Smooth muscle cell (in vitro differentiated cells): ENCODE data around the gene TRPM3. TPM values are rescaled to one million over a fixed set of nuclear protein-coding genes. Genes with fewer than 3 reads are reported as not detected.

Experiments
- DNase-seq: peaks from one replicate; lab custom pipeline; 2025; ENCODE audit not compliant: unreplicated experiment; lab: John Stamatoyannopoulos, UW
- H2AFZ ChIP-seq: fragments of 200-600 bp; sonication (generic); 2 replicates; pipeline ENCODE4 v1.6.0; 2016; ENCODE audit warnings: antibody characterized with exemption, low read depth, mild to moderate bottlenecking
- H3F3A ChIP-seq: fragments of 200-600 bp; sonication (generic); 2 replicates; pipeline ENCODE4 v1.6.0; 2017; ENCODE audit warnings: antibody characterized with exemption, low read depth
- H3K27ac ChIP-seq: fragments of 200-600 bp; sonication (generic); 2 replicates; pipeline ENCODE4 v1.5.1; 2016; ENCODE audit warnings: low read depth, mild to moderate bottlenecking
- H3K27me3 ChIP-seq: fragments of 200-600 bp; sonication (generic); 2 replicates; pipeline ENCODE4 v1.6.1; 2016; ENCODE audit warnings: low read depth, mild to moderate bottlenecking
- H3K36me3 ChIP-seq: fragments of 200-600 bp; sonication (generic); 2 replicates; pipeline ENCODE4 v1.5.1; 2016; ENCODE audit warnings: low read depth
- H3K4me1 ChIP-seq: fragments of 200-600 bp; sonication (generic); 2 replicates; pipeline ENCODE4 v1.5.1; 2016; ENCODE audit warnings: low read depth
- H3K4me2 ChIP-seq: fragments of 200-600 bp; sonication (generic); 2 replicates; pipeline ENCODE4 v1.6.0; 2016; ENCODE audit warnings: mild to moderate bottlenecking
- H3K4me3 ChIP-seq: fragments of 200-600 bp; sonication (generic); 2 replicates; pipeline ENCODE4 v1.5.1; 2016; ENCODE audit warnings: mild to moderate bottlenecking
- H3K79me2 ChIP-seq: fragments of 200-600 bp; sonication (generic); 2 replicates; pipeline ENCODE4 v1.6.0; 2016; ENCODE audit warnings: low read depth, mild to moderate bottlenecking
- H3K9ac ChIP-seq: fragments of 200-600 bp; sonication (generic); 2 replicates; pipeline ENCODE4 v1.6.0; 2016; ENCODE audit warnings: low read depth
- H3K9me3 ChIP-seq: fragments of 200-600 bp; sonication (generic); replicated peaks from 2 replicates; pipeline ENCODE4 v1.5.1; 2016; ENCODE audit warnings: low read depth
- H4K20me1 ChIP-seq: fragments of 200-600 bp; sonication (generic); 2 replicates; pipeline ENCODE4 v1.6.0; 2016; ENCODE audit warnings: low read depth
- CTCF ChIP-seq: fragments of 200-600 bp; sonication (generic); IDR thresholded peaks from 2 replicates; pipeline ENCODE4 v1.5.1; 2017; ENCODE audit warnings: borderline replicate concordance, mild to moderate bottlenecking, antibody characterized with exemption; ENCODE audit not compliant: insufficient read depth, poor library complexity, severe bottlenecking
- WGBS: methylation state at CpG from one replicate; pipeline ENCODE4 v1.1.7; 2016; ENCODE audit warnings: low lambda C conversion rate; 5-methylcytosine and 5-hydroxymethylcytosine counted together
- polyA plus RNA-seq: library from polyadenylated mRNA; unstranded; fragments of >200 nt; fragmentation: Nextera tagmentation; extraction: Ambion mirVana; gene quantifications from 2 replicates; pipeline ENCODE4 v1.2.1, GENCODE V29; 2016
- total RNA-seq: library from RNA; depleted of rRNA; stranded (reverse); fragments of >200 nt; gene quantifications from 2 replicates; pipeline ENCODE4 v1.2.3, GENCODE V29; 2014

Gene TRPM3
- total and polyA plus RNA-seq, 2 experiments from 2014 or later: not detected

DNA sequence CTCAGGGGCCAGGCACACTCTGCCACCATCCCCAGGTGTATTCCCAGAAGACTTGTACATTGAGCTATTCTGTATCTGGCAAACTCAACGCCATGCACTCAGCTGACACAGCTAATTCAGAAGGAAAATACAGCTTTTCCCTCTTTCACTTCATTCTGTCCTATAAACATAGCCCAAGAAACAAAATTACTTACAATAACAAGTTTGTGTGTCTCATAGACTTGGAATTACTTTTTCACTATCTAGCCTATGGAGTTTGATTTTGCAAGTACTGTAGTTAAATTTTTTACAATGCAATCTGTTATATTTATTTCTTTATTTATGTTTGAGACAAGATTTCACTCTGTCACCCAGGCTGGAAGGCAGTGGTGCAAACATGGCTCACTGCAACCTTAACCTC lies 581.9 kb downstream of the TRPM3 start:
- Histone ChIP-seq H3K36me3 (no peaks in the 10 kb centered on the region), H3K27ac (no peak overlapping the region), H3K27me3 (no peaks in the 10 kb centered on the region), H3K9ac (no peak overlapping the region), H3K4me3 (no peak overlapping the region), H3F3A (no peaks in the 10 kb centered on the region), H3K4me1 (no peaks in the 10 kb centered on the region), H3K79me2 (no peaks in the 10 kb centered on the region), H3K9me3 (no peaks in the 10 kb centered on the region), H2AFZ (no peak overlapping the region), H4K20me1 (no peaks in the 10 kb centered on the region), H3K4me2 (no peak overlapping the region)
- DNase-seq: no peak
- 77% methylated on average over 1 of the region's 1 CpG for WGBS
- no peak for TF ChIP-seq CTCF

- H3F3A ChIP-seq: no peaks in the 10 kb centered on the region
- no peaks in the 10 kb centered on the region for H3K27me3 ChIP-seq
- H3K9me3 ChIP-seq: no peaks in the 10 kb centered on the region
- no peak overlapping the region for H3K4me2 ChIP-seq
- H3K36me3 ChIP-seq: no peaks in the 10 kb centered on the region
- H2AFZ ChIP-seq: no peak overlapping the region
- no peaks in the 10 kb centered on the region for H4K20me1 ChIP-seq
- H3K79me2 ChIP-seq: no peaks in the 10 kb centered on the region
- H3K4me1 ChIP-seq: no peaks in the 10 kb centered on the region
- no peak overlapping the region for H3K27ac ChIP-seq
- no peak overlapping the region for H3K9ac ChIP-seq
- TF ChIP-seq CTCF: no peak
- H3K4me3 ChIP-seq: no peak overlapping the region
- DNase-seq: no peak
- WGBS: 83% methylated on average over 1 of the region's 1 CpG
Observed at GRCh38 chr9:70539001-70539400, 582.4 kb downstream of the TRPM3 start.

DNA sequence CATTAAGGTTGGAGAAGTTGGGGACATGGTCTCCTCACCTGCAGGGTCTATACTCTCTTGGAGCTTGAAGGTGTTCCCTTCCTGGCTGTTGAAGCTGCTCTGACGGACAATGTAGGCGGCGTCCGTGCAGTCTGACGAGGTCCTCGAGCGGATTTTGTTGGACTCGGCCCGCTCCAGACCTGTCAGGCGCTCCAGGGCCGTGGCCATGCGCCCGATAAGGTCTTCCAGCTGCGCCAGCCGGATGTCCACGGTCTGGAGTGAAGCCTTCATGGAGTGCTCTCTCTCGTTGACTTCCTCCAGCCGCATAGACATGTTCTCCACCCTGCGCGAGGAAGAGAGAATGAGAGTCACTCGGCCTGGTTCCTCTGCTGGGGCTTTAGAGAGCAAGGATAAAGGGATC lies 584.3 kb downstream of the TRPM3 start:
- Histone ChIP-seq H3K36me3 (no peaks in the 10 kb centered on the region), H3K27ac (no peak overlapping the region), H3K4me3 (no peak overlapping the region), H2AFZ (no peak overlapping the region), H3K4me2 (no peak overlapping the region), H3K9ac (no peak overlapping the region), H3K79me2 (no peaks in the 10 kb centered on the region), H4K20me1 (no peaks in the 10 kb centered on the region), H3K27me3 (no peaks in the 10 kb centered on the region), H3F3A (no peaks in the 10 kb centered on the region), H3K4me1 (no peaks in the 10 kb centered on the region), H3K9me3 (no peaks in the 10 kb centered on the region)
- 96% methylated on average over 21 of the region's 21 CpGs for WGBS
- TF ChIP-seq CTCF: no peak
- no peak for DNase-seq

DNA sequence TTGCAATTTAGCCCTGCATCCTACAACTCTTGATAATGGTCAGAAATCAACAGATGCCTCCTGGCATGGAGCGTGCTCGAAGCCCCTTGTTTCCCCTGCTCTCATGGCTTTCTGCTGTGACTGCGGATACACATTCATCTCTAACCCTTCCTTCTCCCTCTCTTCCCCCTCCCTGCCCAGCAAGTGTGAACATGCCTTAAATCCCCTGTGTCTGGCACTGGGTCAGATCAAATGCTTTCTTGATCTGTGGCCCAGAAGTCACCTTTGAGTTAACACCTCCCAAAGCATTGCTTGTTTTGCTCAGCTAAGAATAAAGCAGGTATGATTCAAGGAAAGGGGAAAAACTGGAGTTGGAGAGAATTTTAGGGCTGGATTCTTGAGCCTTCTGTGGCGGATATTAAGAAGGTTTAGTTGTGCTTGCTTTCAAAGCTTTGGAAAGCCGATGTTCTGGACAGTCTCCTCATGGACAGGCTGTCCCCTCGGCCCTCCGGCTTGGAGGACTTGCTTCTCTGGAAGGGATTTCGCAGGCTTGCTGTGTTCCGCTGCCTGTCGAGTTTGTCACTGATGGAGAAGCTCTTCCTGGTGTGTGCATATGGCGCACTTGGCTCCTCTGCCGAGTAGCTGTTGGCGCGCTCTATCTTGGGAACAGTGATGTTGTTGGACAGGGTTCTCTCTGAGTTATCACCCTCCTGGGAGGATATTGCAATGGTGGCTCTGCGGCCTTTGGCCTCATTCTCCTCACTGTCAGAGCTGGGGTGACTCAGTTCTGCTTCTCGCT lies 585.7 kb downstream of the TRPM3 start:
- no peaks in the 10 kb centered on the region for H3K9me3 ChIP-seq
- no peaks in the 10 kb centered on the region for H3K36me3 ChIP-seq
- no peaks in the 10 kb centered on the region for H4K20me1 ChIP-seq
- no peak overlapping the region for H3K4me2 ChIP-seq
- no peak overlapping the region for H2AFZ ChIP-seq
- H3F3A ChIP-seq: no peaks in the 10 kb centered on the region
- no peak overlapping the region for H3K27ac ChIP-seq
- no peak for DNase-seq
- no peak overlapping the region for H3K4me3 ChIP-seq
- no peaks in the 10 kb centered on the region for H3K4me1 ChIP-seq
- H3K27me3 ChIP-seq: no peaks in the 10 kb centered on the region
- 86% methylated on average over 16 of the region's 16 CpGs for WGBS
- H3K9ac ChIP-seq: no peak overlapping the region
- H3K79me2 ChIP-seq: no peaks in the 10 kb centered on the region
- TF ChIP-seq CTCF: no peak
